GM10248 (cell line): ENCODE data around the gene RASGRP3.

ENCODE experiments used
- CTCF ChIA-PET: fragments of 300-600 bp; sonication (Branson Sonifier 250); formaldehyde crosslinking; extraction: SDS; loops from one replicate; lab custom pipeline; 2021; ENCODE audit warnings: antibody characterized with exemption; lab: Yijun Ruan, JAX
- POLR2A ChIA-PET: fragments of 350-650 bp; sonication (Branson Sonifier 250); formaldehyde crosslinking; extraction: SDS; loops from one replicate; lab custom pipeline; 2020; ENCODE audit warnings: antibody characterized with exemption; lab: Yijun Ruan, JAX
- DNase-seq: peaks from one replicate; pipeline ENCODE4 v3.0.0; 2012; ENCODE audit errors: extremely low spot score
- TF ChIP-seq, protein P1 (sequence below): IDR thresholded peaks from 2 replicates; pipeline ENCODE4 v1.5.1; 2012; ENCODE audit warnings: mild to moderate bottlenecking, low read depth; ENCODE audit errors: extremely low read depth, missing control alignments, control extremely low read depth

The RASGRP3 gene

DNA sequence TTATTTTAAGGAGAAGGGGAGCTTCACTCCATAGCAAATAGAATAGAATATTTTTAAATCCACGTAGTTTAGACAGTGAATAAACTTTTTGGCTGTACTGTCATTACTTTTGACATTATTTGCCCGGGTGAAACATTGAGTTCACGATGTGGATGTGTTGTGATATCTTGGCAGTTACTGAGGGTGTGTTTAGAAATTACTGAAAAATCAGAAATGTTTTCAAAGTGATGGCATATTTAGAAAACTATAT is 123.4 kb downstream of the RASGRP3 start:
- DNase-seq = no peak
- CTCF ChIA-PET = interaction anchor here (1.1 to 5.1 kb wide), 6 partner anchors 9 to 124 kb away, joined by 3 to 41 read pairs (median 7); partner anchors contain the start of gene RASGRP3
- POLR2A ChIA-PET = interaction anchor here (0.6 to 1.6 kb wide), 3 partner anchors 106 to 1318 kb away, joined by 4 to 6 read pairs (median 5); partner anchors contain the start of gene RASGRP3
- TF ChIP-seq, protein P1, sequence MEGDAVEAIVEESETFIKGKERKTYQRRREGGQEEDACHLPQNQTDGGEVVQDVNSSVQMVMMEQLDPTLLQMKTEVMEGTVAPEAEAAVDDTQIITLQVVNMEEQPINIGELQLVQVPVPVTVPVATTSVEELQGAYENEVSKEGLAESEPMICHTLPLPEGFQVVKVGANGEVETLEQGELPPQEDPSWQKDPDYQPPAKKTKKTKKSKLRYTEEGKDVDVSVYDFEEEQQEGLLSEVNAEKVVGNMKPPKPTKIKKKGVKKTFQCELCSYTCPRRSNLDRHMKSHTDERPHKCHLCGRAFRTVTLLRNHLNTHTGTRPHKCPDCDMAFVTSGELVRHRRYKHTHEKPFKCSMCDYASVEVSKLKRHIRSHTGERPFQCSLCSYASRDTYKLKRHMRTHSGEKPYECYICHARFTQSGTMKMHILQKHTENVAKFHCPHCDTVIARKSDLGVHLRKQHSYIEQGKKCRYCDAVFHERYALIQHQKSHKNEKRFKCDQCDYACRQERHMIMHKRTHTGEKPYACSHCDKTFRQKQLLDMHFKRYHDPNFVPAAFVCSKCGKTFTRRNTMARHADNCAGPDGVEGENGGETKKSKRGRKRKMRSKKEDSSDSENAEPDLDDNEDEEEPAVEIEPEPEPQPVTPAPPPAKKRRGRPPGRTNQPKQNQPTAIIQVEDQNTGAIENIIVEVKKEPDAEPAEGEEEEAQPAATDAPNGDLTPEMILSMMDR = no peak

DNA sequence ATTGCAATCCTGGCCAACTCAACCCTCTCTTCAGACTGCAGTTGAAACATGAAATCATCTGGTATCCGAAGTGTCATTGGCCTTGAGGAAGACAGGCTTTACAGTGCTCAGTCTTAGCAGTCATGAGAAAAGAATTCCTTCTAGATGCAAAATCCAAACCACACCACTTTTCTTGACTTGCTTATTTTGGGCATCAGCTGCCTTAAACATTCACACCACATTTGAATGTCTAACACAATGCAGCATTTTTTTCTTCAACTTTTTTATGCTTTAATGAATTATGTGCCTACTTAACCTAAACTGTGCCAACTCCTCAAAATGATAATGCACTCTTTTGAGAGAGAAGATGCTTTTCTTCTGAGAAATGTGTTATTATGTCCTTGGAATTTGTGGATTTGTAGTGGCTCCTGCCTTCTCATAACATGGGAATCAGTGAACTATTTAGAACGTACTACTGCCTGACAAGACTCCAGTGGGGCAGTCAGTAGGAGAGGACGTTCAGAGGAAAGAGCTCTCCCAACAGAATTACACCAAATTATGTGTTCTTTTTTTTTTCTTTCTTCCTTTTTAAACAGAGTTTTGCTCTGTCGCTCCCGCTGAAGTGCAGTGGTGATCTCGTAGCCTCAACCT is 125.9 kb downstream of the RASGRP3 start:
- TF ChIP-seq, protein P1 = no peak
- ChIA-PET POLR2A (no interaction called here), CTCF (interaction anchor here (1.0 kb wide), 1 partner anchor 19 kb away, joined by 3 read pairs; no protein-coding TSS in a partner anchor)
- DNase-seq = no peak

DNA sequence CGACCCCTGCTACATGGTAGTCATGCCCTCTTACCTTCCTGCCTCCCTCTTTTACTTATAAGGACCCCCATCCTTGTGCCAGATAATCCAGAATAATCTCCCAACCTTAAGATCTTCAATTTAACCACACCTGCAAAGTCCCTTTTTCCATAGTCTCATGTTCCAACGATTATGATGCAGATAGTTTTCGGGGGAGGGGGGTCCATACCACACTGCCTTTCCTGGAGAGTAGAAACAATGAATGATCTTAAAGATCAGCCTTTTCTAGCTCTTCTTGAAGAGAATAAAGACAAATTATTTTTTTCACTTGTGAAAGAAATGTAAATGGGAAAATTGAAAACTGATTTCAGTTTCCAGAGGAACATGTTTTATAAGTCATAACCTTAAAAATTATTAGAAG is 127.0 kb downstream of the RASGRP3 start:
- TF ChIP-seq, protein P1 = no peak
- ChIA-PET CTCF (no interaction called here), POLR2A (interaction anchor here (0.5 kb wide), 1 partner anchor 123 kb away, joined by 4 read pairs; no protein-coding TSS in a partner anchor)
- DNase-seq = no peak

DNA sequence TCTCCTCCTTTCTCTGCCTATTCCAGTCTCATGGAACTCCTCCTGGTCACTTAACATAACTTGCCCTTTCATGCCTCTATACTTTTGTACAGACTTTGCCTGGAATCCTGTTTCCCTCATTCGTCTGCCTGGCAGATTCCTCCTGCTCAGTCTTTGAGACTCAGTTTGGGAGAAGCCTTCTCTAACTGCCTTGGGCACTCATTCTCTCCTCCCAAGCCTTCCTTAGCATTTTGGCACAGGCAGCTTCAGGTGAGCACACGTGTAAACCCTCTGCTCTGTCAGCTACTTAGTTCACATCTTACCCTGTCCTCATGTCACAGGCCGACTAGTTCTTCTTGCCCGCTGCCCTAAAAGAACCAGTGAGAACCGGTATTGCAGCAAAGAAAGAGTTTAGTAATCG is 128.6 kb downstream of the RASGRP3 start:
- POLR2A ChIA-PET = no interaction called here
- no peak for DNase-seq
- CTCF ChIA-PET = no interaction called here
- TF ChIP-seq, protein P1 = no peak

DNA sequence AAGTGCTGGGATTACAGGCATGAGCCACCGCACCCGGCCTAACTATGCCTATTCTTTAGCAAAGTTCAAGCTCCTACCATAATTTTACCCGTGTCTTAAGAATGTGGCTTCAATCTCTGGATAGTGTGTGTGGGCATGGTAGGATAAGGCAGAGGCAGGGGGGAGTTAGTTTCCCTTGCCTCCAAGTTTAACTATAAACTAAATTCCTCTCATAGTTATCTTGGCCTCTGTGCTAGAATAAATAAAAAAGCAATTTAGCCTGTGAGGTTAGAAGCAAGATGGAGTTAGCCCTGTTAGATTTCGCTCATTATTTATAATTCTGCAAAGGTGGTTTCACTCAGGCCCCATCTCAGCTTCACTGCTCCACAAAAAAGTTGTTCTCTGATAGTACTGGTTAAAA is 129.7 kb downstream of the RASGRP3 start:
- TF ChIP-seq, protein P1 = no peak
- ChIA-PET POLR2A (no interaction called here), CTCF (no interaction called here)
- DNase-seq = no peak

DNA sequence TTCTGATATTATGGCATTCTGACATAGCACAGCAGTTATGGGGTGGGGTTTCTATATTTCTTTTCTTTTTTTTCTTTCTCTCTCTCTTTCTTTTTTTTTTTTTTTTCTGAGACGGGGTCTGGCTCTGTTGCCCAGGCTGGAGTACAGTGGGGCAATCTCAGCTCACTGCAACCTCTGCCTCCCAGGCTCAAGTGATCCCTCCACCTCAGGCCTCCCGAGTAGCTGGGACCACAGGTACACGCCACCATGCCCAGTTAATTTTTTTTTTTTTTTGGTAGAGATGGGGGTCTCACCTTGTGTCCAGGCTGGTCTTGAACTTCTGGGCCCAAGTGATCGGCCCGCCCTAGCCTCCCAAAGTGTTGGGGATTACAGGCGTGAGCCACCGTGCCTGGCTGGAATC is 130.2 kb downstream of the RASGRP3 start:
- ChIA-PET POLR2A (no interaction called here), CTCF (no interaction called here)
- no peak for DNase-seq
- TF ChIP-seq, protein P1 = no peak
